HG02759 (cell line): ENCODE results near the gene KRTAP10-7.
"Not testable (repeated sequence)": the region's sequence is repeated elsewhere in the genome, so short reads cannot be mapped to it uniquely, and the experiment has no call there.

Experiments
- ATAC-seq: cut with Tn5 transposase; IDR thresholded peaks from one replicate; pipeline ENCODE4 v1.9.1; 2021; ENCODE audit warnings: mild to moderate bottlenecking, moderate library complexity; ENCODE audit not compliant: unreplicated experiment

The KRTAP10-7 gene

DNA sequence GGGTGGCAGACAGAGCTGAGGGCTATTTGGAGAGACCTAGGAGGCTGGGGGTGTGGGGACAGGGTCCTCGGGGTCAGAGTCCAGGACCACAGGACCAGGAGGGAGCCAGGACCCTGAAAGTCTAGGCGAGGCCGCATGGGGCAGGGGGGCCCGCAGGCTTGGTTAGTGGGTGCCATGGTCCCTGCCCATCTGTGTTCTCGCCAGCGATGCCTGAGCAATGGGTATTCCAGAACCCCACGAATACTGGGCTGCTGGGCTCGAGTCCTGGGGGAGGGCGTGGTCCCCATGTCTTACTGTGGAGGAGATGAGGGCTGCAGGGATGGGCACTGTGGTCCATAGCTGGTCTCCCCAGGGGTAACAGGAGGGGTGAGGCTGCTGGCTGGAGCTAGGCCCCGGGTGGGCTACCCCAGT, 10.1 kb upstream of the KRTAP10-7 start:
- no peak for ATAC-seq

- ATAC-seq, result not testable (repeated sequence)
These were observed 9.2 kb upstream of the KRTAP10-7 start for GRCh38 chr21:44590897-44591800.

GRCh38 chr21:44591801-44592130, 8.6 kb upstream of the KRTAP10-7 start:
- ATAC-seq, result not testable (repeated sequence)

DNA sequence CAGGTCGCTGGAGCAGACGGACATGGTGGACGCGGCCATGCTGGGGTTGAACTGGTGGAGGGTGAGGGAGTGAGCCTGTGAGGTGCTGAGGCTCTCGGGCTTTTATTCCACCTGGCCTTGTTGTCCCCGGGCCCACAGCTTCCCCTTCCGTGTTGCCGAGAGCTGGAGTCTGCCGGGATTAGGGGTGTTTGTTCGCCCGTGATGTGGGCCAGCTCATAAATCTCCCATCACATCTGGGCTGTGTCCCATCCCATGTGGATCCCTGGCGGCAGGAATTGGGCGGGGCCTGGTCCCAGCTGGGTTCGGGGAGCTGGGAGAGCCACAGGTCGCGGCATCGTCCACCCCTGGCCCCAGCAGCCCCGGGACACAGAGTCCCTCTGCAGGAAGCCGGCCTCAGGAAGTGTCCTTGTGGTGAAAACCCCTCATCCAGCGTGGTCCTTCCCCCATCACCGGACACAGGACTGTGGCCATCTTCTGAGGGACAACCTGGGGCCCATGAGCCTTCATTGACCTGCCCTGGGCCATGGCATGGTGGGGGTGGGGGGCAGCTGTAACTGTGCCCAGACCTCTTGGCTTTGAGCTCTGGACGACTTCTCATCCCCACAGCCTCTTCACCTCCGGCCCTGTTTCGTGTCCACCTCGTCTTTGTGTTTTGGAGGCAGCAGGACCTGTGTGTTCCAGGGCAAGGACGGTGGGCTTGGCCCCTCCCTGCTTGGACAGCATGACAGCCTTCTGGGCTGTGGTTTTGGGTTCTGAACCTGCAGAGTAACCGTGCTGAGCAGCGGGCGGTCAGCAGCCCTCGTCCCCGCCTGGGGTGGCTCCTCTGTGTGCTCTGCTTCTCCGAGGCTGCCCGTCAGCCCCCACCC, 7.7 kb upstream of the KRTAP10-7 start, which contains the start of gene KRTAP10-6:
Gene KRTAP10-6, minus strand, starts transcription at position 60 of the 866 bp plus-strand sequence. Its CDS starts 21 bp downstream, at position 39.
- no peak for ATAC-seq

GRCh38 chr21:44593598-44594405, 6.6 kb upstream of the KRTAP10-7 start:
- no peak for ATAC-seq

GRCh38 chr21:44594406-44594916, 5.9 kb upstream of the KRTAP10-7 start:
- ATAC-seq, result no peak

DNA sequence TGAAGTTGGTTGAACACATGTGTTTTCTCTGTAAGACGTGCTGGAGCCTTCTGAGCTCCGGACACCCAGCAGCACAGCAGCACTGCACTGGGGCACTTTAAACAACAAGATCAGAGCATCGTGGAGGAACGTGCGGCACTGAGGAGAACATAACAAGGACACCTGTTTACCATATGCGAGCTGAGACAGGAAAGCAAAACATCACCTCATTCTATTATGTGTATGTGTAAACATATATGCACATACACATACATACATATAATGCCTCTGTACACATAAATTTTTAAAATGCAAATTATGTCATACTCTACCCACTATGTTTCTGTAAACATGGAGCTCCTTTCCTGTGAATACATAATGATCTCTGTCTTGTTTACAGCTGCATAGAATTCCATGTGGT, 4.9 kb upstream of the KRTAP10-7 start:
- ATAC-seq, result no peak

- ATAC-seq, result no peak
These were observed 4.2 kb upstream of the KRTAP10-7 start for GRCh38 chr21:44596068-44596725.

- no peak for ATAC-seq
These were observed 2.3 kb upstream of the KRTAP10-7 start for GRCh38 chr21:44598061-44598460.

DNA sequence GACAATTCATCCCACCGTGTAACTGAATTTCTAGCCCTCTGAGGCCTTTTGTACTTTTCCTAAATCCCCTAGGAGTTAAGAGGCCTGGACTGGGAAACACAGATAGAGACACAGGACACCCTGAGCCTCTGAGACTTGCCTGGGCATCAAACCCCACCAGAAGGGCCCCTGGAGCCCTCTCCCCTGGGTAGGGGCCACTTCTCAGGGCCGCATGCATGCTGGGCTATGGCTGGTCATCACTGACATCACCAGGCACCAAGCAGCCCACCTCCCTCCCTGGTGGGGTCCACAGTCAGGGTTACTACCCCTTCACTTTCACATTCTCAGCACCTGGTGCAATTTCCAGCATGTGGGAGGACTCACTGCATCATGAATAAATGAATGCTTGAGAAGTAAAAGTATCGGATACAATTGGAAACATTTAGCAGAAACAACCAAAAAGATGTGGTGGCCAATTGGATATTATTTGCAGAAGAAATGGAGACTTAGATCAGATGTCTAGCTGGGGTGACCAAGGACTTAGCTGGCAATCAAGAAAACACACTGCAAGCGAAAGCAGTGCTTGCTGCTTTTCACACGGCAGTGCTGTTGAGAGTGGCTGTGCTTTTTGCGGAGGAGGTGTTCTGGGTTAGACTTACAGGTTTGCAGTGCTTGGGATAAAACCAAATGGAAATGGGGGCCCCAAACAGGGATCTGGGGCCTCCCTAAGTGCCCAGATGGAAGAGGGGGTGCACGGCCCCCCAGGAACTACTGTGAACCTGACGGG, 950 bp upstream of the KRTAP10-7 start:
- no peak for ATAC-seq

GRCh38 chr21:44601091-44601490, 694 bp downstream of the KRTAP10-7 start:
- ATAC-seq, result not testable (repeated sequence)

GRCh38 chr21:44601596-44602462, 1.4 kb downstream of the KRTAP10-7 start:
- ATAC-seq, result no peak

GRCh38 chr21:44602463-44602850, 2.1 kb downstream of the KRTAP10-7 start:
- no peak for ATAC-seq

- no peak for ATAC-seq
These were observed 2.9 kb downstream of the KRTAP10-7 start for GRCh38 chr21:44603109-44603875.

GRCh38 chr21:44603911-44604310, 3.5 kb downstream of the KRTAP10-7 start:
- no peak for ATAC-seq

GRCh38 chr21:44606495-44606894, 6.1 kb downstream of the KRTAP10-7 start:
- no peak for ATAC-seq

DNA sequence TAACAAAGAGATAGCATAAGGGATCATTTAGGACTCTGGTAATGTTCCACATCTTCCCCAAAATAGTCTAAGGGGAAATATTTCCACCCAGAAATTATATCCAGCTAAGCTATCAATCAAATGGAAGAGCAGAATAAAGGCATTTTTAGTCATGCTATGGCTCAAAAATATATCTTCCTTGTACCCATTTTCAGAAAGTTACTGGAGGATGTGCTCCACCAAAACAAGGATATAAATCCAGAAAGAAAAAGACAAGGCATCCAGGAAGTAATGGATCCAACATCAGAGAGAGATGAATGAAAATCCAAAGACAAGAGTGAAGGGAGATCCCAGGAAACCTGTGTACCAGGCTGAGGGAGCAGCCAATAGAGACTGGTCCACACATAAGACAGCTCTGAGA, 8.8 kb downstream of the KRTAP10-7 start:
- ATAC-seq, result no peak
